Activated naive CD4-positive, alpha-beta T cell treated with anti-CD3 and anti-CD28 coated beads, Interleukin-2, amount 50 U/mL, for 72 hours (primary cell): ENCODE data around the gene DAPK2. TPM values are rescaled to one million over a fixed set of nuclear protein-coding genes. Genes with fewer than 3 reads are reported as not detected.
A peak's percentile ranks its signal among the peaks of the same experiment; 100 is the strongest.

ENCODE experiments used
- ATAC-seq, 2 donors: fragments of 150-1000 bp; cut with Tn5 transposase; 2 replicates each; pipeline ENCODE4 v1.10.0; 2021; ENCODE audit warnings: mild to moderate bottlenecking in 2 of 2, moderate library complexity in 2 of 2
- DNase-seq, 2 donors: peaks; one replicate each; pipeline ENCODE4 v3.0.0; 2021 to 2022; ENCODE audit warnings: low spot score in 2 of 2
- H3K27ac Mint-ChIP-seq, 2 donors: one replicate each; pipeline ENCODE4 v1.8.0; 2022; ENCODE audit warnings: mild to moderate bottlenecking in 2 of 2, mixed read lengths in 2 of 2
- H3K36me3 Mint-ChIP-seq, 2 donors: one replicate each; pipeline ENCODE4 v1.8.0; 2022; ENCODE audit warnings: mixed read lengths in 2 of 2
- H3K9me3 Mint-ChIP-seq, 2 donors: one replicate each; pipeline ENCODE4 v1.8.0; 2022; ENCODE audit warnings: mixed read lengths in 2 of 2
- total RNA-seq, 2 donors: library from RNA; stranded (reverse); gene quantifications; one replicate each; pipeline ENCODE4 v1.2.3, GENCODE V29; 2022

DAPK2 gene
- total RNA-seq, 2 donors from 2014 or later: 0.62 to 1.0 TPM

- no peak overlapping the region for H3K27ac Mint-ChIP-seq
- DNase-seq (no peak), ATAC-seq (no peak)
- H3K9me3 Mint-ChIP-seq: no peaks in the 10 kb centered on the region
- no peaks in the 10 kb centered on the region for H3K36me3 Mint-ChIP-seq
Observed at GRCh38 chr15:63946524-63947065, 99.7 kb downstream of the DAPK2 start.

DNA sequence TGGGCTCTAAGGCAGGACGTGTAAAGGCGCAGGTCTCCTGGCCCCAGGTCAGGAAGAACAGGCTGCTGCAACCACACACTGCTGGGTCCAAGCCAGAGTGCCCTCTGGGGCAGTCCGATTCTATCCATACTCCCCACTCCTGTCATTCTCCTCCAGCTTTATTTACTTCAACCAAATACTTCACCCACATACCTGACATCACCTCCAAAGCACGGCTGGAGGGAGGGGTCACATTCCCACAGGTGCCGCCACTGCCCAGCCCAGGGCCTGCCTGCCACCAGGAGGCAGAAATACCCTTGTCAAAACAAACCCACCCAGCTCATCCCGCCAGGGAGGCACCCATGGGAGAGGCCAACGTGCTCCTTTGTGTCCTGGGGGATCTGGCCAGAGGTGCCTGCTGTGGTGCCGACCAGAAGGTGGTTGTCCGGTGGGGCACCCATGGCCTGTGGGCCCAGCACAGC lies 100.4 kb downstream of the DAPK2 start:
- ATAC-seq (no peak), DNase-seq (no peak)
- H3K36me3 Mint-ChIP-seq: no peaks in the 10 kb centered on the region
- no peak overlapping the region for H3K27ac Mint-ChIP-seq
- H3K9me3 Mint-ChIP-seq: no peaks in the 10 kb centered on the region

- Mint-ChIP-seq H3K27ac (peak overlapping the region; percentile 50 to 74), H3K36me3 (peaks cover 0 to 1% of the 10 kb centered on the region in 2 donors), H3K9me3 (no peaks in the 10 kb centered on the region)
- peak; percentile 91 to 93 for ATAC-seq
- DNase-seq: peak in 1 of 2 donors; percentile 78
Observed at GRCh38 chr15:63945007-63945788, 101.1 kb downstream of the DAPK2 start.

GRCh38 chr15:63944681-63944955 lies 101.7 kb downstream of the DAPK2 start:
- H3K27ac Mint-ChIP-seq: peak overlapping the region in 1 of 2 donors; percentile 50

GRCh38 chr15:63943829-63944680 lies 102.2 kb downstream of the DAPK2 start:
- H3K9me3 Mint-ChIP-seq: no peaks in the 10 kb centered on the region
- DNase-seq (no peak), ATAC-seq (no peak)
- peaks cover 0 to 13% of the 10 kb centered on the region in 2 donors for H3K36me3 Mint-ChIP-seq
- peak overlapping the region in 1 of 2 donors; percentile 50 for H3K27ac Mint-ChIP-seq

More at GRCh38 chr15:63944681-63944955, 101.7 kb downstream of the DAPK2 start:
- H3K9me3 Mint-ChIP-seq: no peaks in the 10 kb centered on the region
- ATAC-seq: no peak
- DNase-seq: no peak
- H3K36me3 Mint-ChIP-seq: peaks cover 0 to 7% of the 10 kb centered on the region in 2 donors

DNA sequence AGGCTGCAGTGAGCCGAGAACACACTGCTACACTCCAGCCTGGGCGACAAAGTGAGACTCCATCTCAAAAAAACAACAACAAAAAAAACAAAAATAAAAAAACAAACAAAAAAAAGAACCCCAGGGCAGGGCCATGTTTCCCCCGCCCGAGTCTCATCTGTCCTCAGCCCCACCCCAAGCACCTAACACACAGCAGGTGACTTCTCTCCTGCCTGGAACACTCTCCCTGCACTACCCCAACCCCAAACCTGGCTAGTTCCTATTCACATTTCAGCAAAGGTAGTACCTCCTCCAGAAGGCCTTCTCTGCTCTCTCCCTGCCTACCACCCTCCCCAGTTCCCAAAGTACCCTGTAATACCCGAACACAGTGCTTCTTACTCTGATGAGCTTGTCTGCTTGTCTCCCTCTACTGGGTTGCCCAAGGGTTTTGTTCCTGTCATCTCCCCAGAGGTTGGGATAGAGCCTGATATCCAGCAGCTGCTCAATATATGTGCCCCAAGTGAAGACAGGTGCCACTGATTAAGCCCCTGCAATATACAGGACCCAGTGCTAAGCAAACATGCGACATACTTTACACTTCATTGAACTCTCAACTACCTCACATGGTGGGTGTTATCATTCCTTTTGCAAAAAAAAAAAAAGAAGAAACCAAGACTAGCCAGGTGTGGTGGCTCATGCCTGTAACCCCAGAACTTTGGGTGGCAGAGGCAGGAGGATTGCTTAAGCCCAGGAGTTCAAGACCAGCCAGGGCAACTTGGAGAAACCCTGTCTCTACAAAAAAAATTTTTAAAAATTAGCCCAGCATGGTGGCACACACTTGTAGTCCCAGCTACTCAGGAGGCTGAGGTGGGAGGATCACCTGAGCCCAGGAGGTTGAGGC lies 103.6 kb downstream of the DAPK2 start:
- DNase-seq: no peak
- H3K9me3 Mint-ChIP-seq: peaks cover 5 to 6% of the 10 kb centered on the region in 2 donors

DNA sequence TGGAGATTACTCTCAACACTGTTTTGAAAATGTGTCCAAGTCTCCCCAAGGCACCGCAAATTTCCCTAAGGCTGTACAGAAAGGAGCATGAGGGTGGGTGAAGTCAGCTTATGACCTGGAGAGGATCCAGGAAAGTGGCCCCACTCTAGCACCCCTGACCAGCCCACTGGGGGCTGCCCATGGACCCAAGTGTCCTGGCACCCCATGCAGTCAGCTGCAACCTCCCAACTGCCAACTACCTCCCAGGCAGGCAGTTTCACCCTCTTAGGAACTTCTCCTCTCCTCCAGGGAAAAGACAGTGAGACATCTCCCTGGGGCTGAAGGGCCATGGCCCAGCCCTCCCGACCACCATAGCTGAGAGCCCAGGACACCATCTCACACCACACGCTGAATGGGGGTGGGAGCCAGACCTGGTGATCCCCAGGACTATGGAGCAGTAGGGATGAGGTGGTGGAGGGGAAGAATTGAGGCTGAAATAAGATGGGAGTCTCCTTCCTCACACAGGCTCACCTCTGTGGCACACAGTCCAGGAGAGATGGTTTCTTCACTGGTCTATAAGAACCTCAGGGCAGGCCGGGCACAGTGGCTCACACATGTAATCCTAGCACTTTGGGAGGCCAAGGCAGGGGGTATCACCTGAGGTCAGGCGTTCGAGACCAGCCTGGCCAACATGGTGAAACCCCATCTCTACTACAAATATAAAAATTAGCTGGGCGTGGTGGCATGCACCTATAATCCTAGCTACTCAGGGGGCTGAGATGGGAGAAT lies 104.4 kb downstream of the DAPK2 start:
- DNase-seq (no peak), ATAC-seq (no peak)
- H3K9me3 Mint-ChIP-seq: peaks cover 5 to 8% of the 10 kb centered on the region in 2 donors
- H3K36me3 Mint-ChIP-seq: peaks cover 0 to 25% of the 10 kb centered on the region in 2 donors
- peak overlapping the region in 1 of 2 donors; percentile 50 for H3K27ac Mint-ChIP-seq

More for the DNA sequence above, 103.6 kb downstream of the DAPK2 start:
- peak overlapping the region; percentile 40 for H3K27ac Mint-ChIP-seq
- peaks cover 0 to 25% of the 10 kb centered on the region in 2 donors for H3K36me3 Mint-ChIP-seq
- no peak for ATAC-seq

- Mint-ChIP-seq H3K9me3 (peaks cover 5 to 8% of the 10 kb centered on the region in 2 donors), H3K36me3 (peaks cover 0 to 25% of the 10 kb centered on the region in 2 donors), H3K27ac (no peak overlapping the region)
- ATAC-seq (no peak), DNase-seq (no peak)
Observed at GRCh38 chr15:63940966-63941620, 105.2 kb downstream of the DAPK2 start.

GRCh38 chr15:63939531-63940130 lies 106.7 kb downstream of the DAPK2 start:
- Mint-ChIP-seq H3K27ac (peak overlapping the region; percentile 83 to 95), H3K36me3 (peaks cover 0 to 25% of the 10 kb centered on the region in 2 donors), H3K9me3 (peaks cover 5 to 8% of the 10 kb centered on the region in 2 donors)
- ATAC-seq (peak in 1 of 2 donors; percentile 66), DNase-seq (no peak)

DNA sequence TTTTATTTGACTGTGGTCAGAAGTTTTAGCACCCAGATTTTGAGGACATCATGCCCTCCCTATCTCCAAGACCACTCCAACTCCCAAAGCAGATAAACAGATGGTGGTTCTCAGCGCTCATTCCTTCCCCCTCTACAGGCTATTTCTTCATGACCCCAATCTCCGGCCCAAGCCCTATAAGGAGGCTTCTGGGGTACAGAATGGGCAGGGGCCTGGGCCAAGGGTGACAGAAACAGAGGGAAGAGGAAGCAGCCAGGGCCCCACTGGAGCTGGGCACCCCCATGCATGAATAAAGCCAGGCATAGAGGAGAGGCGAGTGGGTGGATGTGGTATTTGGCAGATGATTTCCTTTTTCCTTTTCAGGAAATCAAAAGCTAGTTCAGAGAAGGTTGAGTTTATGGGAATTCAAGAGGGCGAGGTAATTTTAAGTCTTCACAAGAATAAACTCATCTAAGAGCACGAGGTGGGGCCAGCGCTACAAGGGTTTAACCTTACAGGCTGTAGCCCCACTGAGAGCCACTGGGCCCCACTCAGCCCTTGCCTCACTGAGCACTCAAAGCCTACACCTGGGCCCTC lies 107.7 kb downstream of the DAPK2 start:
- Mint-ChIP-seq H3K27ac (peak overlapping the region; percentile 83 to 95), H3K9me3 (peaks cover 5 to 8% of the 10 kb centered on the region in 2 donors), H3K36me3 (peaks cover 0 to 25% of the 10 kb centered on the region in 2 donors)
- ATAC-seq (peak; percentile 57 to 68), DNase-seq (no peak)

DNA sequence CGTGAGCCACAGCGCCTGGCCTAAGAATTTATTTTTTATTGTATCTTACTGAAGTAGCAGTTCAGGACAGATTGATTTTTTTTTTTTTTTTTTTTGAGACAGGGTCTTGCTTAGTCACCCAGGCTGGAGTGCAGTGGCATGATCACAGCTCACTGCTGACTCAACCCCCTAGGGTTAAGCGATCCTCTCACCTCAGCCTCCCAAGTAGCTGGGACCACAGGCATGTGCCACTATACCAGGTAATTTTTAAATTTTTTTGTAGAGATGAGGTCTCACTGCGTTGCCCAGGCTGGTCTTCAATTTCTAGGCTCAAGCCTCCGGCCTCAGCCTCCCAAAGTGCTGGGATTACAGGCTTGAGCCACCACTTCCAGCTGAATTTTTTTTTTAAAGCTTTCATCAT lies 112.8 kb downstream of the DAPK2 start:
- ATAC-seq (peak; percentile 20 to 35), DNase-seq (no peak)
- peaks cover 0 to 7% of the 10 kb centered on the region in 2 donors for H3K36me3 Mint-ChIP-seq
- peaks cover 5 to 8% of the 10 kb centered on the region in 2 donors for H3K9me3 Mint-ChIP-seq
- no peak overlapping the region for H3K27ac Mint-ChIP-seq

DNA sequence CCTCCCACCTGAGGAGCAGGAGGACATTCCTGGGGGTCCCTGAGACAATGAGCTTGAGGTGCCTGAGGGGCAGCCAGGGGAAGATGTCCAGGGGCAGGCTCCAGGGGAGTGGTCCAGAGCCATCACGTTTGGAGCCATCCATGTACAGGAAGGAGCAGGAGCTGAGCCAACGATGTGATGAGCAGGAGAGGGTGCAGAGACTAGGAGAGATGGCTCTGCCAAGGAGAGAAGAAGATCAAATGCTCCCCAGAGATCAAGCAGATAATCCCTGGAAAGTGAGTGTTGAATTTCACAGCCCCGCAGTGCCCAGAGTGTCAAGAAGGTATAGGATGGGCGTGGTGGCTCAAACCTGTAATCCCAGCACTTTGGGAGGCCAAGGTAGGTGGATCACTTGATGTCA lies 114.7 kb downstream of the DAPK2 start:
- peak overlapping the region; percentile 24 to 58 for H3K27ac Mint-ChIP-seq
- no peaks in the 10 kb centered on the region for H3K36me3 Mint-ChIP-seq
- no peaks in the 10 kb centered on the region for H3K9me3 Mint-ChIP-seq
- no peak for ATAC-seq
- DNase-seq: no peak

GRCh38 chr15:63930034-63930433 lies 116.3 kb downstream of the DAPK2 start:
- H3K9me3 Mint-ChIP-seq: no peaks in the 10 kb centered on the region
- DNase-seq (peak in 1 of 2 donors; percentile 25), ATAC-seq (no peak)
- peak overlapping the region in 1 of 2 donors; percentile 22 for H3K27ac Mint-ChIP-seq
- H3K36me3 Mint-ChIP-seq: no peaks in the 10 kb centered on the region

- no peaks in the 10 kb centered on the region for H3K36me3 Mint-ChIP-seq
- no peak for ATAC-seq
- H3K27ac Mint-ChIP-seq: no peak overlapping the region
- no peak for DNase-seq
- no peaks in the 10 kb centered on the region for H3K9me3 Mint-ChIP-seq
Observed at GRCh38 chr15:63928185-63928842, 118.0 kb downstream of the DAPK2 start.
